LoVo (cell line): Measurements from ENCODE around the gene MAPK1.
"Not testable (repeated sequence)": the region's sequence is repeated elsewhere in the genome, so short reads cannot be mapped to it uniquely, and the experiment has no call there.

ENCODE experiments used
- DNase-seq: peaks from one replicate; pipeline ENCODE4 v3.0.0-alpha.2; 2016; ENCODE audit warnings: low spot score

The MAPK1 gene

DNA sequence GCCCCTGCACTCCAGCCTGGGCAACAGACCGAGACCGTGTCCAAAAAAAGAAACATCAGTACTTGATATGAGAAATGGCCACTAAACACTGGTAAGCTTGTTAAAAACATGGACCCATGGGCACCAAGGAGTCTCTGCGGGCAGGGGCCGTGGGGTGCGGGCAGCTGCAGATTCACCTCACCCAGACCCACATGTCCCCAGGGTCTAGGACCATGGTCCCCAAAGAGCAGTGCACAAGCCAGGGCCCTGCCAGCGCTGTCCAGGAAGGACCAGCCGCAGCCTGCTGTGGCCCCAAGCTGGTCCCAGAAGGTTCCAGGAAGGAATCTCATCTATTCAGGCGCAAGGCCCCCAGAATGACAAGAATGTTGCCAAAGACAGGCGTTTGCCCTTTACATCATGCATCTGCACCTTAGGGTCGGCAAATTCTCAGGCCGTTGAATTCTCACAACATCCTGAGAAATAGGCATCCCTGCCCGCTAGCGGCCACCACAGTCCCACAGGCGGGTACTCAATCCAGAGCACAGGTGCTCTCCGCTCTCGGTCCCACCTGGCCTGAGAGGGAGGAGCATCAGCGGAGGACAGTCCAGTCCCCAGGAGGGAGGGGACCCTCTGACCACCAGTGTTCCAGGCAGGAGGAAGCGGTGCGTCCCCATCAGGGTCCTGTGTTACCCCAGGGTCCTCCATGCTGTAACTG lies 141.3 kb downstream of the MAPK1 start:
- DNase-seq, result no peak

DNA sequence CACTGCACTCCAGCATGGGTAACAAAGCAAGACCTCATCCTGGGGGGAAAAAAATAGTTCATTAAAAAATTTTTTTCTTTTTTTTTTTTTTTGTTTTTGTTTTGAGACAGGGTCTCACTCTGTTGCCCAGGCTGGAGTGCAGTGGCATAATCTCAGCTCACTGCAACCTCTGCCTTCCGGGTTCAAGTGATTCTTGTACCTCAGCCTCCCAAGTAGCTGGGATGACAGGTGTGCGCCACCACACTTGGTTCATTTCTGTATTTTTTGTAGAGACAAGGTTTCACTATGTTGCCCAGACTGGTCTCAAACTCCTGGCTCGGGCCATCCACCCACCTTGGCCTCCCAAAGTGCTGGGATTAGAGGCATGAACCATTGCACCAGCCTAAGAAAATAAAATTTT lies 142.9 kb downstream of the MAPK1 start:
- not testable (repeated sequence) for DNase-seq

DNA sequence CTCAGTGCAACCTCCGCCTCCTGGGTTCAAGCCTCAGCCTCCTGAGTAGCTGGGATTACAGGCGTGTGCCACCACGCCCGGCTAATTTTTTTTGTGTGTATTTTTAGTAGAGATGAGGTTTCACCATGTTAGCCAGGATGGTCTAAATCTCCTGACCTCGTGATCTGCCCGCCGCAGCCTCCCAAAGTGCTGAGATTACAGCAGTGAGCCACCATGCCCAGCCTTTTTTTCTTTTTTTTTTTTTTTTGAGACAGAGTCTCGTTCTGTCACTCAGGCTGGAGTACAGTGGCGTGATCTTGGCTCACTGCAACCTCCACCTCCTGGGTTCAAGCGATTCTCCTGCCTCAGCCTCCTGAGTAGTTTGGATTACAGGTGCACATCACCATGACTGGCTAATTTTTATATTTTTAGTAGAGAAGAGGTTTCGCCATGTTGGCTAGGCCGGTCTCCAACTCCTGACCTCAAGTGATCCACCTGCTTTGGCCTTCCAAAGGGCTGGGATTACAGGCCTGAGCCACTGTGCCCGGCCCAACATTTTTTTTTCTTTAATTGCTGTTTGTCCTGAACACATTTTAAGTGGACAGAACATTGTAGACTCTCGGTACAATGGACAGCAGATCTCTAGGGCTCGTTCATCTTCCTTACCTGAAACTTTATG lies 146.1 kb downstream of the MAPK1 start:
- DNase-seq, result not testable (repeated sequence)

DNA sequence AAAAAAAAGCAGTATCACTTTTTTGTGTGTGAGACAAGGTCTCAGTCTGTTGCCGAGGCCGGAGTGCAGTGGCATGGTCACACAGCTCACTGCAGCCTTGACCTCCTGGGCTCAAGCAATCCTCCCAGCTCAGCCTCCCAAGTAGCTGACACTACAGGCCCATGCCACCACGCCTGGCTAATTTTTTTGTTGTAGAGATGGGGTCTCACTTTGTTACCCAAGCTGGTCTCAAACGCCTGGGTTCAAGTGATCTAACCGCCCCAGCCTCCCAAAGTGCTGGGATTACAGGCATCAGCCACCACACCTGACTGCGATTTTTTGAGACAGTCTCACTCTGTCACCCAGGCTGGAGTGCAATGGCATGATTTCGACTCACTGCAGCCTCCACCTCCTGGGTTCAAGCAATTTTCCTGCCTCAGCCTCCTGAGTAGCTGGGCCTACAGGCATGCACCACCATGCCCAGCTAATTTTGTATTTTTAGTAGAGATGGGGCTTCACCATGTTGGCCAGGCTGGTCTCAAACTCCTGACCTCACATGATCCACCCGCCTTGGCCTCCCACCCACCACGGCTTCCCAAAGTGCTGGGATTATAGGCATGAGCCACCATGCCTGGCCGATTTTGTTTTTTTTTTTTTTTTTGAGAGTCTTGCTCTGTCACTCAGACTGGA lies 147.1 kb downstream of the MAPK1 start:
- not testable (repeated sequence) for DNase-seq

DNA sequence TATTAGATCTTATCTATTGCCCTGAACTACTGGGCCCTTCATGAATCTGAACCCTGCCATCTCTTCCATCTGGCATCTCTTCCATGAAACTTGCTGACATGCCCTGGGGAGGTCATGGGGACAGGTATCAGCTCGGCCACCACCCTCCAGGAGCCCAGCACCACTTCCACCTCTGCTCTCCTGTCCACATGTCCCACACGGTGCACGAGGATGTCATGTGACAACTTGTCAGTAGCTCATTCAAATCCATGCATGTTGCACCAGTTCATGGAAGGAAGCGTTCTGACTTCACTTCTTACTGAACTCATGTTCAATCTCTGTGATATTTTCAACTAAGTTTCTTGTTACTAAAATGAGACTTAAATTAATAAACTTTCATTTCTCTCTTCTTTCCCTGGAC lies 148.4 kb downstream of the MAPK1 start:
- DNase-seq, result no peak

DNA sequence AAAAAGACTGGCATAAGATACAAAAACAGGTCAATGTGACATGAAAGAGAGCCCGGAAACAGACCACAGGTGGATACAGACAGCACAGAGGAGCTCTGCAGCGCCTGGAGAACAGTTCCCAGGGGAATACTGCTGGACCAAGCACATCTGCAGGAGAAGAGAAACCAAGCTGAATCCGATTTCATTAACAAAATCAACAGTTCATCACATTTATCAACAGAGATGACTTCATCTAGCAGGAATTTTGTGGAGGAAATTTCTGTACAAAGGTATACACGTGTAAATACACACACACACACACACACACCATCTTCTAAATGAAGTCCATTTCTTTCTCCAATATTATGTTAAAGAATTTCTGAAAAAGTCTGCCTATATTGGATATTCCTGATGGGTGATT lies 148.9 kb downstream of the MAPK1 start:
- DNase-seq, result no peak

DNA sequence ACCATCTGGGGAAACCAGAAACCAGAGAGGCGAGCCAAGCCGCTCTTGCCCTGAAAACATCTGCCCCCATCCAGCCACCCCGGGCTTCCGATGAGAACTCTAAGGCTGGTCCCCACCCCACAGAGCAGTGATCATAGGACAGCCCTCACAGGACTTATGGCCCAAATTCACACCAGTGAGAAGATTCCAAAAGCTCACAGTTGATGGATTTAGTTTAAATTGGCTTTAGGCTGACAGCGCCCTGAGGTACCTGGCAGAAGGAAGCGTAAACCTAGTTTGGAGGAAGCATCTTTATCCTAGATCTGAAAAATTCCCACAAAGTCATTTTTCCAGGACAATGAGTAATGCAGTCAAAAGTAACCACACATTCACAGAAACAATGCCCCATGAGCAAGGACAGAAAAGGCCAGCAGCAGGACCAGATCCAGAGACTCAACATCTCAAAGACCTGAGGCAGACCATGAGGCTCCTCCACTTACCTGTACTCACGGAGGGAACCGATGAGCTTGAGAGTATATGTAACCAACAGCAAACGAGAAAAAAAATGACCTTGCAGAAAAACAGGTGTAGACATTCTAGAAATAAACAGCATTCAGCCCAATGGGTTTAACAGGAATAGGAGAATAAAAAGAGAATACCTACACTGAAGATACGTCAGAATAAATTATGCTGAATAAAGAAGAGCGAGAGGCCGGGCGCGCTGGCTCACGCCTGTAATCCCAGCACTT lies 150.9 kb downstream of the MAPK1 start:
- DNase-seq, result not testable (repeated sequence)

DNA sequence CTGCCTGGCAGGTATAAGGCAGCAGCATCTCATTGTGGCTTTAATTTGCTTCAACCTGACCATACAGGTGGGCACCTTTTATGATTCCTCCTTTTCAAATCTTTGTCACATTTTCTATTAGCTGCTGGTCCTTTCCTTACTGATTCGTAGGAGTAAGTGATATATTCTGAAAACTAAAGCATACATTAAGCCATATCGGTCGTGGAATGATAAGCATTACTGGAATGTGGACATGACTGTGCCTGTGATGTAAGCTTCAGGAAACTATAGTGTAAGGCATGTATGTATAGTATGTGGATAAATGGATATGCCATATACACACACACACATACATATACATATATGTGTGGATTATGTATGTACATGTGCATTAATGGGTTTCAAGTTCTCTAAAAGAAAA lies 152.7 kb downstream of the MAPK1 start:
- DNase-seq, result no peak

DNA sequence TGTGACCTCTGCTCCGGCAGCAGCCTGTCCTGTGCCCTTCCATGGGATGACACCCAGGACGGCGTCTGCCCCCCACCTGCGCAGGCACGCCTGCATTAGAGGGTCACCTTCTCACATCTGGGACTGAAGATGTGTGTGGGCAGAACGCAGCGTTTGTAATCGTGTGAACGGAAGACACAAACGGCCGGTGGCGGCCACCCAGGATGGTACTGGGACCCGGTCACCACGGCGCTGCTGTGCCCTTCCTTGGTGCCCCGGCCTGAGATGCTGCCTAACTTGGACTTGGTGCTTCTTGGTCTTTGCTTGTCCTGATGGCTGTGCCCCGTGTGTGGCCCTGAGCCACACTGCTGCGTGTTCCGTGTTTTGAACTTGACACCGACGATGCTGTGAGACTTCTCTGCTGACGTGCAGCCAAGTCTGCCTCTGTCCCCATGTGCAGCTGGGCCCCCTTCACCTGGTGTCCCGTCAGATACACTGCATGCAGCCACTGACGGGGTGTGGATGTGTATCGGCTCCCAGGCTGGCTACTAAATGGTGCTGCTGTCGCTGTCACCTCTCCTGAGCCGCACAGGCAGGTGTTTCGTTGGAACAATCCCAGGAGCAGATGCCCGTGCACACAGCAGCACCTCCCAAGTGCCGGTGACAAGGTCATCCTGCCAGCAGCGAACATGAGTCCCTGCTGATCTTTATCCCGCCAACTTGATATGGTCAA lies 153.2 kb downstream of the MAPK1 start:
- DNase-seq, result no peak

DNA sequence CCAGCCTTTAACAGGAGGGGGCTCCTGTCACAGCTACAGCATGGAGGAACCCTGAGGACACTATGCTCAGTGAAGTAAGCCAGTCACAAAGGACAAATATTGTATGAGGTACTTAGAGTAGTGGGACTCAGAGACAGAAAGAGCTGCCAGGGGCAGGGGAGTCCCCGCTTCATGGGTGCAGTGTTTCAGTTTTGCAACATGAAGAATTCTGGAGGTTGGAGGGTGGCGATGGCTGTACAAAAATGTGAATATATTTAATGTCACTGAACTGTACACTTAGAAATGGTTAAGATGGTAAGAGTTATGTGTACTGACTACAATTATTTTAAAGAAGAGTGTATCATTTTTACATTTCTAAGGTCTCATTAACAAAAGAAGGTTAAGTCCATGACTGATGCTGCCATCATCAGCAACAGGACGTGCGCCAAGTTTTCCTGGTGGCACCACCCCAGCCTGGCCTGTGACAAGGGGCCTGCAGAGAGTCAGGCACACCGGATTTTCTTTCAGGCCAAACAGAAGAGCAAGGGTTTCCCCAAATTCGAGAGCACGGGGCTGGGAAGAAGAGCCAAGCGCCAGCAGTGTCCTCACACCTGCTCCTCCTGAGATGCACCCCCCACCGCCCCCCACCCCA lies 153.9 kb downstream of the MAPK1 start:
- DNase-seq, result no peak

DNA sequence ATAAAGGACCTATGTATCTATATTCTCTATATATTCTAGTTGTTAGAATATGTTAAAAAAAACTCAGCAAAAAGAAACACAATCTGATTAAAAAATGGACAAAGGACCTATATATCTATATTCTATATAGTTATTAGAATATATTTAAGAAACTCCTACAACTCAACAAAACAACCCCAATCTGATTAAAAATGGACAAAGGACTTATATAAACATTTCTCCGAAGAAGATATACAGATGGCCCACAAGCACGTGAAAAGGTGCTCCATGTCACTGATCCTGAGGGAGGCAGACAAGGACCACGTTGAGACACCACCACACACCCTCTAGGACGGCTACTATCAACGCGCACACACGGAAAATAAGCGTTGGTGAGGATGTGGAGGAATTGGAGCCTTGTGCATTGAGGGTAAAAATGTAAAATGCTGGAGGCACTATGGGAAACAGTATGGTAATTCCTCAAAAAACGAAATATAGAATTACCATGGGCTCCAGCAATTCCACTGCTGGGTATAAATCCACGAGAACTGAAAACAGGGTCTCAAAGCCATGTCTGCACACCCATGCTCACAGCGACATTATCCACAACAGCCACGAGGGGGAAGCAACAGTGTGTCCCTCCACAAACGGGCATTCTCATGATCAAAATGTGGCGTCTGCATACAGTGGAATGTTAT lies 154.6 kb downstream of the MAPK1 start:
- DNase-seq, result peak; percentile 60

DNA sequence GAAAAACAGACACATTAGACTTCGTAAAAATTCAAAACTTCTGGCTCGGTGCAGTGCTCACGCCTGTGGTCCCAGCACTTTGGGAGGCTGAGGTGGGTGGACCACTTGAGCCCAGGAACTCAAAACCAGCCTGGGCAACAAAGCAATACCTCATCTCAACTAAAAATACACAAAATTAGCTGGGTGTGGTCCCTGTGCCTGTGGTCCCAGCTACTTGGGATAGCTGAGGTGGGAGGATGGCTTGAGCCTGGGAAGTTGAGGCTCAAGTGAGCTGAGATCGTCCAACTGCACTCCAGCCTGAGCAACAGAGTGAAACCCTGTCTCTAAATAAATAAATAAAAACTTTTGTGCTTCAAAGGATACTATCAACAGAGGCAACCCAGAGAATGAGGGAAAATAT lies 155.6 kb downstream of the MAPK1 start:
- DNase-seq, result no peak

DNA sequence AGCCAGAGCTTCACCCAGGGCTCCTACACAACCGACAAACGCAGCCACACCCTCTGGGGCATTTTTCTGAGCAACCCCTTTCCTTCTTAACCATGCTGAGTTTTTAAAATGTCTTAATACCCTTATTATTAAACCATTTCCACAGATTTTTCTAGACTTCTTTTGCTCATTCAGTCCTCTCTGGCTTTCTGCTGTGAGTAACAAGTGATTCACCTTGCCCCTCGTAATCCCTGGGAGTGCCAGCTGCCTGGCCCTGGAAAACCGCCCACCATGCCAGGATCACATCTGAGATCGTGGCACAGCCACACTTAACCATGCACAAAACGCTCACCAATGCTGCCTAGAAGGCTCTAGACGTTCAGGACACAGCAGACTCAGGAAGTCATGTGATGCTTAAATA lies 157.3 kb downstream of the MAPK1 start:
- DNase-seq, result no peak

DNA sequence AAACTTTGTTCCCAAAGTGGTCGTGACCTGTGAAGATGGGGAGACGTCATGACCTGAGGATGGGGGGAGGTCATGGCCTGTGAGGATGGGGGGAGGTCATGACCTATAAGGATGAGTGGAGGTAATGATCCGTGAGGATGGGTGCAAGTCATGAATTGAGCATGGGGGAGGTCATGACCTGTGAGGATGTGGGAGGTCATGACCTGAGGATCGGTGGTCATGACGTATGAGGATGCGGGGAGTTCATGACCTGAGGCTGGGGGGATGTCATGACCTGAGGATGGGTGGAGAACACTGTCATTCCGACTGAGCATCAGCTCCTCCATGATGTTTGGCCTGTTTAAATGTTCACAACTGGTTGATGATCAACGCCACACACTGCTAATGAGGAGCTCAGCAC lies 157.8 kb downstream of the MAPK1 start:
- no peak for DNase-seq

DNA sequence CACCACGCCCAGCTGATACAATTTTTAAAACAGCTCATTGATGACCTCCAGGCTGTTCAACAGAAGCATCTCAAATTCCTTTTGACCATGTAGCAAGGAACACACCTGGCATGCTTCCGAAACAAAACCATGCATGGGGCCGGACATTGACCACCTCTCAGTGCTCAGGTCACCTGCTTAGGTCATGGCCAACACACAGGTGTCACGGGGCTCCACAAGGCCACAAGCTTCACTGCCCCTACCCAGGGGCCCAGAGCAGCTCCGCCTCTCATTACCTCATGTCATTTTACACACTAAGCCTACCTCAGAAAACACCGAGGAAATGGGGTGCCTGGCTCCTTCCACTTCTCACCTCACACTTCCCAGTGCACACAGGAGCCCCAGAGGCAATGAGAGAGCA lies 158.5 kb downstream of the MAPK1 start:
- no peak for DNase-seq

DNA sequence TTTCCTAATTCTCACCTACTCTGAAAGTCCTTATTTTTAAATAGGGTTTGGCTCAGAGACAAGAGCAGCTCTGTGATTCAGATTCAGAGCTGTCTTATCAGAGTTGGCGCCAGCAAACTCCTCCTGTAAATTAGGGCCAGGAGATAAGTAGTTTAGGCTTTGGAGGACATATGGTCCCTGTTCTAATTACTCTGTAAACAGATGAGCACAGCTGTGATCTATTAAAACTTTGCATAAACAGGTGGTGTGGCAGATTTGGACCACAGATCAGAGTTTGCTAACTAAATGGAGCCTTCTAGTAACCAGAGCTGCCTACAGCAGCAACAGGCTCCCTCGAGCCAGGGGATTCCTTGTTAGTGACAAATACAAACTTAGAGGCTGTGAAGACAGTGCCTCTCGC lies 159.8 kb downstream of the MAPK1 start:
- DNase-seq, result no peak
